ENCODE results near the gene HNRNPA1.

DNA sequence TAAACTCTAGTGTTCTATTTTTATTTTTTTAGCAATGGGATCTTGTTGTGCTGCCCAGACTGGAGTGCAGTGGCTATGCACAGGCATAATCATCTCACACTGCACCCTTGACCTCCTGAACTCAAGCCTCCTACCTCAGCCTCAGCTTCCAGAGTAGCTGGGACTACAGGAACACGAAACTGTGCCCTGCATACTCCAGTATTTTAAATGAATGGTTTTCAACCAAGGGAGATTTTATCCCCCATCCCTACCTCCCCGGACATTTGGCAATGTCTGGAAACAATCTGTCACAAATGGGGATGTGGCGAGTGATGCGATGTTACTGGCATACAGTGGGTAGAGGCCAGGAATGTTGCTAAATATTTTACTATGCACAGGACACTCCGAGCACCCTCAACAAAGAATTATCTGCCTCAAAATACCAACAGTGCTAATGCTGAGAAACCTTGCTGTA lies 2.7 kb upstream of the HNRNPA1 start:
- TF ChIP-seq, protein P1, sequence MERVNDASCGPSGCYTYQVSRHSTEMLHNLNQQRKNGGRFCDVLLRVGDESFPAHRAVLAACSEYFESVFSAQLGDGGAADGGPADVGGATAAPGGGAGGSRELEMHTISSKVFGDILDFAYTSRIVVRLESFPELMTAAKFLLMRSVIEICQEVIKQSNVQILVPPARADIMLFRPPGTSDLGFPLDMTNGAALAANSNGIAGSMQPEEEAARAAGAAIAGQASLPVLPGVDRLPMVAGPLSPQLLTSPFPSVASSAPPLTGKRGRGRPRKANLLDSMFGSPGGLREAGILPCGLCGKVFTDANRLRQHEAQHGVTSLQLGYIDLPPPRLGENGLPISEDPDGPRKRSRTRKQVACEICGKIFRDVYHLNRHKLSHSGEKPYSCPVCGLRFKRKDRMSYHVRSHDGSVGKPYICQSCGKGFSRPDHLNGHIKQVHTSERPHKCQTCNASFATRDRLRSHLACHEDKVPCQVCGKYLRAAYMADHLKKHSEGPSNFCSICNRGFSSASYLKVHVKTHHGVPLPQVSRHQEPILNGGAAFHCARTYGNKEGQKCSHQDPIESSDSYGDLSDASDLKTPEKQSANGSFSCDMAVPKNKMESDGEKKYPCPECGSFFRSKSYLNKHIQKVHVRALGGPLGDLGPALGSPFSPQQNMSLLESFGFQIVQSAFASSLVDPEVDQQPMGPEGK (CRISPR knock-in tag; IDR thresholded peaks at IDR 0.05; ENCODE audit: borderline replicate concordance), result no peak
- TF ChIP-seq, protein P2, sequence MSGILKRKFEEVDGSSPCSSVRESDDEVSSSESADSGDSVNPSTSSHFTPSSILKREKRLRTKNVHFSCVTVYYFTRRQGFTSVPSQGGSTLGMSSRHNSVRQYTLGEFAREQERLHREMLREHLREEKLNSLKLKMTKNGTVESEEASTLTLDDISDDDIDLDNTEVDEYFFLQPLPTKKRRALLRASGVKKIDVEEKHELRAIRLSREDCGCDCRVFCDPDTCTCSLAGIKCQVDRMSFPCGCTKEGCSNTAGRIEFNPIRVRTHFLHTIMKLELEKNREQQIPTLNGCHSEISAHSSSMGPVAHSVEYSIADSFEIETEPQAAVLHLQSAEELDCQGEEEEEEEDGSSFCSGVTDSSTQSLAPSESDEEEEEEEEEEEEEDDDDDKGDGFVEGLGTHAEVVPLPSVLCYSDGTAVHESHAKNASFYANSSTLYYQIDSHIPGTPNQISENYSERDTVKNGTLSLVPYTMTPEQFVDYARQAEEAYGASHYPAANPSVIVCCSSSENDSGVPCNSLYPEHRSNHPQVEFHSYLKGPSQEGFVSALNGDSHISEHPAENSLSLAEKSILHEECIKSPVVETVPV (CRISPR knock-in tag; IDR thresholded peaks at IDR 0.05), result no peak
- TF ChIP-seq CSDC2 (CRISPR knock-in tag; IDR thresholded peaks at IDR 0.05), result no peak
- TF ChIP-seq ISL1 (CRISPR knock-in tag; IDR thresholded peaks at IDR 0.05), result no peak; the same call in 1 of the 2 replicates
- no peak for TF ChIP-seq ZC3H10 (CRISPR knock-in tag; IDR thresholded peaks at IDR 0.05)
- no peak for TF ChIP-seq ARNTL (CRISPR knock-in tag; IDR thresholded peaks at IDR 0.05; ENCODE audit: borderline replicate concordance, low read depth)
- TF ChIP-seq TCF4 (CRISPR knock-in tag; IDR thresholded peaks at IDR 0.05; ENCODE audit: borderline replicate concordance), result no peak
- no peak for TF ChIP-seq ZNF565 (CRISPR knock-in tag; conservative IDR thresholded peaks at IDR 0.05; ENCODE audit: low read depth)
- TF ChIP-seq, protein P3, sequence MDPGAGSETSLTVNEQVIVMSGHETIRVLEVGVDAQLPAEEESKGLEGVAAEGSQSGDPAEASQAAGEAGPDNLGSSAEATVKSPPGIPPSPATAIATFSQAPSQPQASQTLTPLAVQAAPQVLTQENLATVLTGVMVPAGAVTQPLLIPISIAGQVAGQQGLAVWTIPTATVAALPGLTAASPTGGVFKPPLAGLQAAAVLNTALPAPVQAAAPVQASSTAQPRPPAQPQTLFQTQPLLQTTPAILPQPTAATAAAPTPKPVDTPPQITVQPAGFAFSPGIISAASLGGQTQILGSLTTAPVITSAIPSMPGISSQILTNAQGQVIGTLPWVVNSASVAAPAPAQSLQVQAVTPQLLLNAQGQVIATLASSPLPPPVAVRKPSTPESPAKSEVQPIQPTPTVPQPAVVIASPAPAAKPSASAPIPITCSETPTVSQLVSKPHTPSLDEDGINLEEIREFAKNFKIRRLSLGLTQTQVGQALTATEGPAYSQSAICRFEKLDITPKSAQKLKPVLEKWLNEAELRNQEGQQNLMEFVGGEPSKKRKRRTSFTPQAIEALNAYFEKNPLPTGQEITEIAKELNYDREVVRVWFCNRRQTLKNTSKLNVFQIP (CRISPR knock-in tag; IDR thresholded peaks at IDR 0.05; ENCODE audit: borderline replicate concordance, low read depth), result no peak
- no peak for TF ChIP-seq GLIS3 (CRISPR knock-in tag; IDR thresholded peaks at IDR 0.05)
- TF ChIP-seq OSR1 (CRISPR knock-in tag; IDR thresholded peaks at IDR 0.05), result no peak

All from SK-N-SH treated with all-trans-retinoic acid at 6 μM for 48 hours (cell line).